ENCODE measurements around the gene CERS6. TPM values are rescaled to one million over a fixed set of nuclear protein-coding genes. Genes with fewer than 3 reads are reported as not detected.

The CERS6 gene
- total RNA-seq, 4 donors from 2014 or later = 45.0 to 61.2 (median 56.4) TPM

- no peak for ATAC-seq
- H3K36me3 ChIP-seq = no peaks in the 10 kb centered on the region
- peak overlapping the region; percentile 9 to 44 (median 30) for H3K27ac ChIP-seq
- WGBS, 2 donors (ENCODE audit: low coverage in 1 of 2) = 71 to 77% methylated on average over 2 to 3 of the region's 5 CpGs
- no peaks in the 10 kb centered on the region for H3K4me1 ChIP-seq
- peak overlapping the region; percentile 27 for H3K4me3 ChIP-seq
- H3K27me3 ChIP-seq = no peaks in the 10 kb centered on the region
- H3K9me3 ChIP-seq = no peaks in the 10 kb centered on the region
- no peak for TF ChIP-seq POLR2A (IDR thresholded peaks at IDR 0.05)
- no peak for TF ChIP-seq CTCF (IDR thresholded peaks at IDR 0.05)
- no peak for TF ChIP-seq EP300 (IDR thresholded peaks at IDR 0.05)
- TF ChIP-seq POLR2AphosphoS5 (IDR thresholded peaks at IDR 0.05) = no peak
These were observed 347.0 kb downstream of the CERS6 start for GRCh38 chr2:168802859-168803725.

GRCh38 chr2:168804214-168804613 lies 348.1 kb downstream of the CERS6 start:
- 75 to 90% methylated on average over 2 to 3 of the region's 3 CpGs for WGBS, 2 donors (ENCODE audit: low coverage in 1 of 2)

GRCh38 chr2:168805615-168806014 lies 349.5 kb downstream of the CERS6 start:
- Histone ChIP-seq H3K27ac (no peak overlapping the region), H3K4me1 (no peaks in the 10 kb centered on the region), H3K27me3 (no peaks in the 10 kb centered on the region), H3K9me3 (no peaks in the 10 kb centered on the region), H3K36me3 (no peaks in the 10 kb centered on the region), H3K4me3 (no peak overlapping the region)
- TF ChIP-seq POLR2AphosphoS5 (IDR thresholded peaks at IDR 0.05) (no peak), EP300 (IDR thresholded peaks at IDR 0.05) (no peak), POLR2A (IDR thresholded peaks at IDR 0.05) (no peak), CTCF (IDR thresholded peaks at IDR 0.05) (no peak)
- WGBS, 2 donors (ENCODE audit: low coverage in 1 of 2) = 90 to 100% methylated on average over 1 to 4 of the region's 7 CpGs
- no peak for ATAC-seq

More at GRCh38 chr2:168804214-168804613, 348.1 kb downstream of the CERS6 start:
- H3K4me1 ChIP-seq = no peaks in the 10 kb centered on the region
- no peaks in the 10 kb centered on the region for H3K27me3 ChIP-seq
- ATAC-seq = peak; percentile 17
- H3K36me3 ChIP-seq = no peaks in the 10 kb centered on the region
- TF ChIP-seq POLR2A (IDR thresholded peaks at IDR 0.05) (no peak), POLR2AphosphoS5 (IDR thresholded peaks at IDR 0.05) (peak; percentile 7)
- H3K9me3 ChIP-seq = no peaks in the 10 kb centered on the region
- no peak overlapping the region for H3K27ac ChIP-seq
- H3K4me3 ChIP-seq = peak overlapping the region in 1 of 2 donors; percentile 27

- no peaks in the 10 kb centered on the region for H3K27me3 ChIP-seq
- H3K4me3 ChIP-seq = no peak overlapping the region
- ATAC-seq = no peak
- TF ChIP-seq CTCF (IDR thresholded peaks at IDR 0.05) = no peak
- TF ChIP-seq POLR2A (IDR thresholded peaks at IDR 0.05) = no peak
- TF ChIP-seq EP300 (IDR thresholded peaks at IDR 0.05) = no peak
- no peak for TF ChIP-seq POLR2AphosphoS5 (IDR thresholded peaks at IDR 0.05)
- H3K4me1 ChIP-seq = no peaks in the 10 kb centered on the region
- H3K27ac ChIP-seq = no peak overlapping the region
- no peaks in the 10 kb centered on the region for H3K9me3 ChIP-seq
- no peaks in the 10 kb centered on the region for H3K36me3 ChIP-seq
These were observed 353.5 kb downstream of the CERS6 start for GRCh38 chr2:168809537-168809936.

GRCh38 chr2:168810235-168810634 lies 354.2 kb downstream of the CERS6 start:
- Histone ChIP-seq H3K27me3 (no peaks in the 10 kb centered on the region), H3K4me3 (no peak overlapping the region), H3K4me1 (no peaks in the 10 kb centered on the region), H3K36me3 (no peaks in the 10 kb centered on the region), H3K27ac (no peak overlapping the region), H3K9me3 (no peaks in the 10 kb centered on the region)
- no peak for ATAC-seq
- 90 to 100% methylated on average over 2 of the region's 2 CpGs for WGBS, 2 donors (ENCODE audit: low coverage in 1 of 2)
- TF ChIP-seq CTCF (IDR thresholded peaks at IDR 0.05) (no peak), POLR2A (IDR thresholded peaks at IDR 0.05) (no peak), POLR2AphosphoS5 (IDR thresholded peaks at IDR 0.05) (no peak), EP300 (IDR thresholded peaks at IDR 0.05) (no peak)
